ENCODE measurements around the gene SPPL2A. TPM values are rescaled to one million over a fixed set of nuclear protein-coding genes. Genes with fewer than 3 reads are reported as not detected.

Gene SPPL2A
- total and polyA plus RNA-seq, 8 donors = 70.9 to 172 (median 84.1) TPM

DNA sequence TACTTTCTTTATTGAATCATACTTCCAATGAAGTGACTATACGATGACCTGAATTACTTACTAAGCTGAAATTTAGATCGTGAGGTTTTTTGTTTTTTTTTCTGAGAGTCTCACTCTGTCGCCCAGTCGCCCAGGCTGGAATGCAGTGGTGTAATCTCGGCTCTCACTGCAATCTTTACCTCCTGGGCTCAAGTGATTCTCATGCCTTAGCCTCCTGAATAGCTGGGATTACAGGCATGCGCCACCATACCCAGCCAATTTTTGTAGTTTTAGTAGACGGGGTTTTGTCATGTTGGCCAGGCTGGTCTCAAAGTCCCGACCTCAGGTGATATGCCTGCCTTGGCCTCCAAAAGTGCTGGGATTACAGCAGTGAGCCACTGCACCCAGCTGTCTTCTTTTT, 28.7 kb downstream of the SPPL2A start:
- H3K4me3 ChIP-seq = no peak overlapping the region
- H3K36me3 ChIP-seq = peaks cover 3 to 97% of the 10 kb centered on the region in 2 donors
- no peaks in the 10 kb centered on the region for H3K27me3 ChIP-seq
- H3K9me3 ChIP-seq = no peaks in the 10 kb centered on the region
- ATAC-seq = no peak
- no peak overlapping the region for H3K27ac ChIP-seq
- H3K4me1 ChIP-seq = no peaks in the 10 kb centered on the region
- no peak for DNase-seq
- TF ChIP-seq, protein P1, sequence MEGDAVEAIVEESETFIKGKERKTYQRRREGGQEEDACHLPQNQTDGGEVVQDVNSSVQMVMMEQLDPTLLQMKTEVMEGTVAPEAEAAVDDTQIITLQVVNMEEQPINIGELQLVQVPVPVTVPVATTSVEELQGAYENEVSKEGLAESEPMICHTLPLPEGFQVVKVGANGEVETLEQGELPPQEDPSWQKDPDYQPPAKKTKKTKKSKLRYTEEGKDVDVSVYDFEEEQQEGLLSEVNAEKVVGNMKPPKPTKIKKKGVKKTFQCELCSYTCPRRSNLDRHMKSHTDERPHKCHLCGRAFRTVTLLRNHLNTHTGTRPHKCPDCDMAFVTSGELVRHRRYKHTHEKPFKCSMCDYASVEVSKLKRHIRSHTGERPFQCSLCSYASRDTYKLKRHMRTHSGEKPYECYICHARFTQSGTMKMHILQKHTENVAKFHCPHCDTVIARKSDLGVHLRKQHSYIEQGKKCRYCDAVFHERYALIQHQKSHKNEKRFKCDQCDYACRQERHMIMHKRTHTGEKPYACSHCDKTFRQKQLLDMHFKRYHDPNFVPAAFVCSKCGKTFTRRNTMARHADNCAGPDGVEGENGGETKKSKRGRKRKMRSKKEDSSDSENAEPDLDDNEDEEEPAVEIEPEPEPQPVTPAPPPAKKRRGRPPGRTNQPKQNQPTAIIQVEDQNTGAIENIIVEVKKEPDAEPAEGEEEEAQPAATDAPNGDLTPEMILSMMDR (IDR thresholded peaks at IDR 0.05) = no peak
- intact Hi-C loops (cut with DNase I) = no loop called here

DNA sequence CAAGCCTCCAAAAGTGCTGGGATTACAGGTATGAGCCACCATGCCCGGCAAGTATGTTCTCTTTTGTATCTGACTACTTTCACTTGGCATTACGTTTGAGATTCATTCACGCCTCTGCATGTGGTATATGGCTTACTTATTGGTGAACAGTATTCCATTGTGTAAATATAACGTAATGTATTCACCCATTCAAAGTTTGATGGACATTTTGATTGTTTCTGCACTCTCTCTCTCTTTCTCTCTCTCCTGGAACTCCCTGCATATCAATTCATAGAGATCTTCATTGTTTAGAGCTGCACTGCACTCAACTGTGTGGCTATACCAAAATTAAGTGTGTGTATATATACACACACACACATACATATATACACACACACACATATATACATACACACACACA, 30.4 kb downstream of the SPPL2A start:
- intact Hi-C loops (cut with DNase I) = no loop called here
- H3K27me3 ChIP-seq = no peaks in the 10 kb centered on the region
- H3K4me3 ChIP-seq = no peak overlapping the region
- TF ChIP-seq, protein P1 (IDR thresholded peaks at IDR 0.05) = no peak
- peaks cover 3 to 99% of the 10 kb centered on the region in 2 donors for H3K36me3 ChIP-seq
- H3K4me1 ChIP-seq = no peaks in the 10 kb centered on the region
- no peaks in the 10 kb centered on the region for H3K9me3 ChIP-seq
- H3K27ac ChIP-seq = no peak overlapping the region
- ATAC-seq (no peak), DNase-seq (no peak)

DNA sequence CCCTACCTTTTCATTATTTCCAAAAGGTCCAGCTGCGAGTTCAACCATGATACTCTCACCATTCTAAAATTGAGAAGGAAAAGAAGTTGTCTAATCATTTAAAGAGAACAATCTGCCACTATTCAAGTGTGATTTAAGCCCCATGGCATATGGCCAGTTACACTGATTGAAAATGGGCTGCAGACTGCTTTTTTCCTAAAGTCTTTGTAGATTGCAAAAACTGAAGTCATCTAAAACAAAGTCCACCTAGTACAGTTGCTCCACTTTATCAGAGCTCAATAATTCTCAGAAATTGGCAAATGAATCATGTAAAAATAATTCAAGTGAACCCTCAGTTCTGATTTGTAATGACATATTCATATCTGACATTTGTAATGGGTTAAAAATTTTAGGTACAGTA, 39.2 kb downstream of the SPPL2A start:
- no peaks in the 10 kb centered on the region for H3K4me1 ChIP-seq
- H3K36me3 ChIP-seq = peaks cover 0 to 99% of the 10 kb centered on the region in 2 donors
- TF ChIP-seq, protein P1 (IDR thresholded peaks at IDR 0.05) = no peak

DNA sequence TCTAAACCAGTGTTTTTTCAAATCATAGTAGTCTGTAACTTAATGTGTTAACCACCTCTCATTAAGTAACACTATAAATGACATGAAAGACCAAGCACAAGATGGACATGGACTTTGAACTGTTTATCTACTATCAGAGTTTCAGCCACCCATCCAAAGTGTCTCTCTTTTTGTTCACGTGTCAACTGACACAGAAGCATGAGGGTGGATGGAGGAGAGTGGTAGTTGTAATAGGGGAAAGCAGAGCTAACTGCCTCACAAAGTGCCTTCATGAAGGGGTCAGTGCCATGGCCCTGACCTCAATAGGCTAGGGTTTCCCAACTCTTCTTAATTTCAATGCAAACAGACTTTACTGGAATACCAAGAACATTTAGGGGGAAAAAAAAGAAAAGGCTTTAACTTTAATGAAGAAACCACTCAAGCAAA, 46.8 kb downstream of the SPPL2A start:
- Histone ChIP-seq H3K9me3 (no peaks in the 10 kb centered on the region), H3K27ac (no peak overlapping the region), H3K4me1 (no peaks in the 10 kb centered on the region), H3K27me3 (no peaks in the 10 kb centered on the region), H3K36me3 (peaks cover 0 to 83% of the 10 kb centered on the region in 2 donors), H3K4me3 (no peak overlapping the region)
- TF ChIP-seq, protein P1 (IDR thresholded peaks at IDR 0.05) = no peak
- intact Hi-C loops (cut with DNase I) = no loop called here
- no peak for ATAC-seq
- no peak for DNase-seq

More for the DNA sequence above, 39.2 kb downstream of the SPPL2A start:
- Histone ChIP-seq H3K27ac (no peak overlapping the region), H3K9me3 (no peaks in the 10 kb centered on the region), H3K4me3 (no peak overlapping the region), H3K27me3 (no peaks in the 10 kb centered on the region)
- ATAC-seq = no peak
- intact Hi-C loops (cut with DNase I) = no loop called here
- no peak for DNase-seq

DNA sequence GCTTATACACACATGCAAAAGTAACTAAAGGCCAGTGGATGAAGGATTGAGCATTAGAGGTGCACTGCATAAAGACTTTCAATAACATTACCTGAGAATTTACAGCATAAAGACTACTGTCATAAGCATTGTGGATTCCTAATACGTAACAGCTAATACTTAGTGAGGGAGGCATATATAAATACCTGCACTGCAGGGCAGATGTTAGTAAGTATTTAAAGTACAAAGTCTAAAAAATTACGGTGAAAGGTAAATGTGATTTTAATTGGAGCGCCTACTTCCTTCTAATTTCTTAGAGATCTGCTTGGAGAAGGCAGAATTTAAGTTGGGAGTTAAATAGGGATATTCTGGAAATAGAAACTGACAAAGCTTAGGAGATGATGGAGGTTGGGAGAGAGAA, 53.5 kb downstream of the SPPL2A start:
- Histone ChIP-seq H3K9me3 (no peaks in the 10 kb centered on the region), H3K36me3 (peaks cover 0 to 54% of the 10 kb centered on the region in 2 donors), H3K27ac (no peak overlapping the region), H3K4me3 (no peak overlapping the region), H3K4me1 (no peaks in the 10 kb centered on the region), H3K27me3 (no peaks in the 10 kb centered on the region)
- ATAC-seq (no peak), DNase-seq (no peak)
- intact Hi-C loops (cut with DNase I) = no loop called here
- TF ChIP-seq, protein P1 (IDR thresholded peaks at IDR 0.05) = no peak

Measured in left lung (tissue), 10 donors.